Measurements from ENCODE around the gene RNF111.

DNA sequence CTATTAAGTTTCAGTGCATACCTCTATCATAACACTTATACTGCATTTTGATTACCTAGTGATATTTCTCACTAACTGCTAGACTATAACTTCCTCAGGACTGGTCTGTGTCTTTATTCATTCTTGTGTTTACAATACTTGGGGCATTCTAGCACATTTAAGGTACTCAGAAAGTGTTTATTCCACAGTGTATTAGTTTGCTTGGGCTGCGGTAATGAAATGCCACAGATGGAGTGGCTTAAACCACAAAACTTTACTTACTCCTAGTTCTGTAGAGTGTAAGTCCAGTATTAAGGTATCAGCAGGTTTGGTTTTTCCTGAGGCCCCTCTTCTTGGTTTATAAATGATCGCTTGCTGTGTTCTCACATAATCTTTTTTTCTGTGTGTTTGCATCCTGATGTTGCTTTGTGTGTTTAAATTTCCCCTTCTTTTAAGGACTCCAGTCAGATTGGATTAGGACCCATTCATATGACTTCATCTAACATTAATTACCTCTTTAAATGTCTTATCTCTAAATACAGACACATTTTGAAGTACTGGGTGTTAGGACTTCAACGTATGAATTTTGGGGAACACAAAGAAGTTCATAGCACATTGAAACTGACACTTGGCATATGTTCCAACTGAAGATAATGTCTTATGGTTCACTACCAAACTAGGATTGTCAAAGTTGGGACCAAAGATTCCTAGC, 23.9 kb downstream of the RNF111 start:
- TF ChIP-seq, protein P1, sequence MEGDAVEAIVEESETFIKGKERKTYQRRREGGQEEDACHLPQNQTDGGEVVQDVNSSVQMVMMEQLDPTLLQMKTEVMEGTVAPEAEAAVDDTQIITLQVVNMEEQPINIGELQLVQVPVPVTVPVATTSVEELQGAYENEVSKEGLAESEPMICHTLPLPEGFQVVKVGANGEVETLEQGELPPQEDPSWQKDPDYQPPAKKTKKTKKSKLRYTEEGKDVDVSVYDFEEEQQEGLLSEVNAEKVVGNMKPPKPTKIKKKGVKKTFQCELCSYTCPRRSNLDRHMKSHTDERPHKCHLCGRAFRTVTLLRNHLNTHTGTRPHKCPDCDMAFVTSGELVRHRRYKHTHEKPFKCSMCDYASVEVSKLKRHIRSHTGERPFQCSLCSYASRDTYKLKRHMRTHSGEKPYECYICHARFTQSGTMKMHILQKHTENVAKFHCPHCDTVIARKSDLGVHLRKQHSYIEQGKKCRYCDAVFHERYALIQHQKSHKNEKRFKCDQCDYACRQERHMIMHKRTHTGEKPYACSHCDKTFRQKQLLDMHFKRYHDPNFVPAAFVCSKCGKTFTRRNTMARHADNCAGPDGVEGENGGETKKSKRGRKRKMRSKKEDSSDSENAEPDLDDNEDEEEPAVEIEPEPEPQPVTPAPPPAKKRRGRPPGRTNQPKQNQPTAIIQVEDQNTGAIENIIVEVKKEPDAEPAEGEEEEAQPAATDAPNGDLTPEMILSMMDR (IDR thresholded peaks at IDR 0.05): no peak
- TF ChIP-seq POLR2A (IDR thresholded peaks at IDR 0.05) (no peak), POLR2AphosphoS5 (IDR thresholded peaks at IDR 0.05) (no peak), EP300 (IDR thresholded peaks at IDR 0.05) (no peak)
